BE2C (cell line): ENCODE results near the gene ROCK1.

Experiments
- DNase-seq: peaks from one replicate; pipeline ENCODE4 v3.0.0-alpha.2; 2020
- H3K27me3 ChIP-seq: fragments of 250-450 bp; sonication (Bioruptor Pico); 2 replicates; pipeline ENCODE4 v1.5.1; 2020; ENCODE audit warnings: mild to moderate bottlenecking
- H3K36me3 ChIP-seq: fragments of 250-450 bp; sonication (Bioruptor Pico); 2 replicates; pipeline ENCODE4 v1.5.1; 2020; ENCODE audit warnings: mild to moderate bottlenecking
- H3K4me1 ChIP-seq: fragments of 250-450 bp; sonication (Bioruptor Pico); 2 replicates; pipeline ENCODE4 v1.5.1; 2020
- H3K4me3 ChIP-seq: 2 replicates; pipeline ENCODE4 v1.5.1; 2011; ENCODE audit warnings: low read depth, low read length
- H3K9me3 ChIP-seq: fragments of 250-450 bp; sonication (Bioruptor Pico); 2 replicates; pipeline ENCODE4 v1.5.1; 2020
- CTCF ChIP-seq: IDR thresholded peaks from 2 replicates; pipeline ENCODE4 v1.5.1; 2012; ENCODE audit warnings: mild to moderate bottlenecking, low read depth, low read length

Gene ROCK1

GRCh38 chr18:21081426-21081825 lies 30.2 kb downstream of the ROCK1 start:
- H3K27me3 ChIP-seq, result no peaks in the 10 kb centered on the region
- DNase-seq, result no peak
- H3K4me3 ChIP-seq, result no peak overlapping the region
- H3K4me1 ChIP-seq, result no peaks in the 10 kb centered on the region
- no peak for TF ChIP-seq CTCF
- H3K9me3 ChIP-seq, result no peaks in the 10 kb centered on the region
- no peaks in the 10 kb centered on the region for H3K36me3 ChIP-seq

GRCh38 chr18:21080576-21080975 lies 31.0 kb downstream of the ROCK1 start:
- Histone ChIP-seq H3K9me3 (no peaks in the 10 kb centered on the region), H3K36me3 (no peaks in the 10 kb centered on the region)

GRCh38 chr18:21074336-21075323 lies 37.0 kb downstream of the ROCK1 start:
- TF ChIP-seq CTCF, result no peak

More at GRCh38 chr18:21080576-21080975, 31.0 kb downstream of the ROCK1 start:
- H3K4me1 ChIP-seq, result no peaks in the 10 kb centered on the region
- no peak for DNase-seq
- H3K27me3 ChIP-seq, result no peaks in the 10 kb centered on the region
- no peak overlapping the region for H3K4me3 ChIP-seq
- no peak for TF ChIP-seq CTCF

GRCh38 chr18:21073180-21073579 lies 38.4 kb downstream of the ROCK1 start:
- Histone ChIP-seq H3K36me3 (no peaks in the 10 kb centered on the region), H3K4me1 (no peaks in the 10 kb centered on the region), H3K9me3 (no peaks in the 10 kb centered on the region), H3K27me3 (no peaks in the 10 kb centered on the region), H3K4me3 (no peak overlapping the region)
- TF ChIP-seq CTCF, result no peak
- no peak for DNase-seq

More at GRCh38 chr18:21074336-21075323, 37.0 kb downstream of the ROCK1 start:
- H3K9me3 ChIP-seq, result no peaks in the 10 kb centered on the region
- no peak overlapping the region for H3K4me3 ChIP-seq
- DNase-seq, result no peak
- no peaks in the 10 kb centered on the region for H3K27me3 ChIP-seq
- H3K4me1 ChIP-seq, result no peaks in the 10 kb centered on the region
- no peaks in the 10 kb centered on the region for H3K36me3 ChIP-seq

- no peak for TF ChIP-seq CTCF
- Histone ChIP-seq H3K4me1 (no peaks in the 10 kb centered on the region), H3K9me3 (no peaks in the 10 kb centered on the region), H3K4me3 (no peak overlapping the region), H3K36me3 (no peaks in the 10 kb centered on the region), H3K27me3 (no peaks in the 10 kb centered on the region)
- DNase-seq, result no peak
These were observed 40.5 kb downstream of the ROCK1 start for GRCh38 chr18:21071071-21071470.

GRCh38 chr18:21069468-21069867 lies 42.1 kb downstream of the ROCK1 start:
- no peak for TF ChIP-seq CTCF
- no peaks in the 10 kb centered on the region for H3K4me1 ChIP-seq
- no peaks in the 10 kb centered on the region for H3K27me3 ChIP-seq
- no peak overlapping the region for H3K4me3 ChIP-seq
- no peaks in the 10 kb centered on the region for H3K9me3 ChIP-seq
- no peaks in the 10 kb centered on the region for H3K36me3 ChIP-seq
- DNase-seq, result no peak
